ENCODE data around the gene SUCNR1. TPM values are rescaled to one million over a fixed set of nuclear protein-coding genes. Genes with fewer than 3 reads are reported as not detected.

The SUCNR1 gene
- total and polyA plus RNA-seq, 2 of the 13 experiments (the other 11 are each of a cell fraction or from before 2014, with no cell fraction given), result 0.03 TPM; not detected in 1

GRCh38 chr3:151864423-151865101, 8.9 kb upstream of the SUCNR1 start:
- no peak for ATAC-seq
- H3K27ac ChIP-seq (ENCODE audit: extremely low read length, insufficient read depth, low read length), result no peak overlapping the region
- in situ Hi-C loops (cut with HindIII; ENCODE audit: extremely low pct_ligation_motif_present, low pct_unique_long_range_greater_than_20kb), result no loop called here

More at GRCh38 chr3:151864423-151865101, 8.9 kb upstream of the SUCNR1 start:
- BruUV-seq (replicated peaks), result no TSS peak
- H3K27me3 ChIP-seq (ENCODE audit: control insufficient read depth in 1 of 2, insufficient read depth in 2 of 2, low read length in 2 of 2), result no peaks in the 10 kb centered on the region
- 1% methylated on average over 4 of the region's 4 CpGs for WGBS (ENCODE audit: low lambda C conversion rate)
- H2AFZ ChIP-seq (ENCODE audit: low read length), result no peak overlapping the region
- no peak overlapping the region for H3K4me3 ChIP-seq (replicated peaks in 1 of 3; ENCODE audit: insufficient read depth in 1 of 3, low read depth in 2 of 3, low read length in 3 of 3)
- intact Hi-C loops (cut with micrococcal nuclease; ENCODE audit: unreplicated experiment), result no loop called here
- no peaks in the 10 kb centered on the region for H3K36me3 ChIP-seq (replicated peaks in 1 of 2; ENCODE audit: control insufficient read depth in 1 of 2, insufficient read depth in 2 of 2, low read length in 2 of 2)
- H3K4me1 ChIP-seq (ENCODE audit: insufficient read depth, low read length), result no peaks in the 10 kb centered on the region
- no peak overlapping the region for H3K4me2 ChIP-seq (ENCODE audit: low read depth, low read length)
- CTCF ChIA-PET (ENCODE audit: low intra/inter-chr PET ratio, low total read pairs), result no interaction called here
- TF ChIP-seq ELK4 (CRISPR knock-in tag; IDR thresholded peaks at IDR 0.05; ENCODE audit: borderline replicate concordance), result no peak
- TF ChIP-seq ATM (IDR thresholded peaks at IDR 0.05; ENCODE audit: borderline replicate concordance), result no peak
- no peak for TF ChIP-seq TAF15 (IDR thresholded peaks at IDR 0.05; ENCODE audit: low read depth, low read length, poor library complexity, severe bottlenecking)
- no peak for TF ChIP-seq ZNF383 (CRISPR knock-in tag; IDR thresholded peaks at IDR 0.05; ENCODE audit: borderline replicate concordance)
- TF ChIP-seq ZSCAN25 (CRISPR knock-in tag; IDR thresholded peaks at IDR 0.05), result no peak
- TF ChIP-seq STAT6 (CRISPR knock-in tag; IDR thresholded peaks at IDR 0.05; ENCODE audit: borderline replicate concordance), result no peak
- no peak for TF ChIP-seq PBX2 (CRISPR knock-in tag; IDR thresholded peaks at IDR 0.05)
- TF ChIP-seq ZNF781 (CRISPR knock-in tag; IDR thresholded peaks at IDR 0.05; ENCODE audit: borderline replicate concordance, not compliant biosample characterization), result no peak
- no peak for TF ChIP-seq STAG1 (CRISPR knock-in tag; IDR thresholded peaks at IDR 0.05)
- no peak for TF ChIP-seq RXRB (CRISPR knock-in tag; IDR thresholded peaks at IDR 0.05; ENCODE audit: borderline replicate concordance)
- TF ChIP-seq SALL1 (CRISPR knock-in tag; IDR thresholded peaks at IDR 0.05), result no peak
- TF ChIP-seq RFX3 (CRISPR knock-in tag; IDR thresholded peaks at IDR 0.05), result no peak
- no peak for TF ChIP-seq ZNF574 (CRISPR knock-in tag; IDR thresholded peaks at IDR 0.05)
- TF ChIP-seq DMAP1 (CRISPR knock-in tag; IDR thresholded peaks at IDR 0.05), result no peak
- no peak for TF ChIP-seq ZNF484 (CRISPR knock-in tag; IDR thresholded peaks at IDR 0.05; ENCODE audit: borderline replicate concordance, low read depth)
- DNase-seq (ENCODE audit: low spot score), result no peak
- H4K20me1 ChIP-seq (ENCODE audit: insufficient read depth, low read length), result no peaks in the 10 kb centered on the region
- H3K9me3 ChIP-seq (ENCODE audit: low read length), result no peaks in the 10 kb centered on the region
- POLR2A ChIA-PET, result no interaction called here
- no peaks in the 10 kb centered on the region for H3K79me2 ChIP-seq (ENCODE audit: insufficient read depth, low read length)
- no peak for FAIRE-seq
- no peak overlapping the region for H3K9ac ChIP-seq (ENCODE audit: insufficient read depth, low read depth, low read length)
